Measurements from ENCODE around the gene VPS37C. TPM values are rescaled to one million over a fixed set of nuclear protein-coding genes. Genes with fewer than 3 reads are reported as not detected.

Gene VPS37C
- total and polyA plus RNA-seq, 2 of the 13 experiments (the other 11 are each of a cell fraction or from before 2014, with no cell fraction given) = 7.5 to 8.8 TPM

- TF ChIP-seq REST (IDR thresholded peaks at IDR 0.05; ENCODE audit: borderline replicate concordance in 1 of 2, low read depth in 1 of 2, low read length in 2 of 2) (no peak), ZBTB42 (CRISPR knock-in tag; IDR thresholded peaks at IDR 0.05) (no peak; the same call in 1 of the 2 replicates), SCMH1 (CRISPR knock-in tag; IDR thresholded peaks at IDR 0.05; ENCODE audit: borderline replicate concordance) (no peak), ZFP36 (IDR thresholded peaks at IDR 0.05; ENCODE audit: borderline replicate concordance, low read depth, low read length, partially characterized antibody) (no peak), DMTF1 (CRISPR knock-in tag; IDR thresholded peaks at IDR 0.05) (no peak), MTA3 (CRISPR knock-in tag; IDR thresholded peaks at IDR 0.05) (no peak), BRD4 (CRISPR knock-in tag; IDR thresholded peaks at IDR 0.05) (no peak), ZNF713 (CRISPR knock-in tag; IDR thresholded peaks at IDR 0.05) (no peak), ZNF101 (CRISPR knock-in tag; IDR thresholded peaks at IDR 0.05; ENCODE audit: borderline replicate concordance, low read depth) (no peak), RCOR2 (CRISPR knock-in tag; IDR thresholded peaks at IDR 0.05) (peak; percentile 71; the same call in 1 of the 2 replicates), KLF12 (CRISPR knock-in tag; IDR thresholded peaks at IDR 0.05; ENCODE audit: borderline replicate concordance) (no peak), THAP7 (CRISPR knock-in tag; IDR thresholded peaks at IDR 0.05) (no peak), NCOR1 (IDR thresholded peaks at IDR 0.05; ENCODE audit: borderline replicate concordance, low read length) (peak; percentile 12; the same call in 1 of the 2 replicates), SRSF9 (IDR thresholded peaks at IDR 0.05; ENCODE audit: borderline replicate concordance, insufficient read depth, low read depth, low read length, poor library complexity, severe bottlenecking) (no peak), MBNL3 (CRISPR knock-in tag; conservative IDR thresholded peaks at IDR 0.05) (peak; percentile 61; the same call in 1 of the 2 replicates), ZBTB26 (CRISPR knock-in tag; IDR thresholded peaks at IDR 0.05; ENCODE audit: borderline replicate concordance) (no peak)
- TF ChIP-seq, protein P1, sequence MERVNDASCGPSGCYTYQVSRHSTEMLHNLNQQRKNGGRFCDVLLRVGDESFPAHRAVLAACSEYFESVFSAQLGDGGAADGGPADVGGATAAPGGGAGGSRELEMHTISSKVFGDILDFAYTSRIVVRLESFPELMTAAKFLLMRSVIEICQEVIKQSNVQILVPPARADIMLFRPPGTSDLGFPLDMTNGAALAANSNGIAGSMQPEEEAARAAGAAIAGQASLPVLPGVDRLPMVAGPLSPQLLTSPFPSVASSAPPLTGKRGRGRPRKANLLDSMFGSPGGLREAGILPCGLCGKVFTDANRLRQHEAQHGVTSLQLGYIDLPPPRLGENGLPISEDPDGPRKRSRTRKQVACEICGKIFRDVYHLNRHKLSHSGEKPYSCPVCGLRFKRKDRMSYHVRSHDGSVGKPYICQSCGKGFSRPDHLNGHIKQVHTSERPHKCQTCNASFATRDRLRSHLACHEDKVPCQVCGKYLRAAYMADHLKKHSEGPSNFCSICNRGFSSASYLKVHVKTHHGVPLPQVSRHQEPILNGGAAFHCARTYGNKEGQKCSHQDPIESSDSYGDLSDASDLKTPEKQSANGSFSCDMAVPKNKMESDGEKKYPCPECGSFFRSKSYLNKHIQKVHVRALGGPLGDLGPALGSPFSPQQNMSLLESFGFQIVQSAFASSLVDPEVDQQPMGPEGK (CRISPR knock-in tag; IDR thresholded peaks at IDR 0.05) = no peak
- TF ChIP-seq, protein P2, sequence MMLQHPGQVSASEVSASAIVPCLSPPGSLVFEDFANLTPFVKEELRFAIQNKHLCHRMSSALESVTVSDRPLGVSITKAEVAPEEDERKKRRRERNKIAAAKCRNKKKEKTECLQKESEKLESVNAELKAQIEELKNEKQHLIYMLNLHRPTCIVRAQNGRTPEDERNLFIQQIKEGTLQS (CRISPR knock-in tag; IDR thresholded peaks at IDR 0.05) = no peak
These were observed 588 bp downstream of the VPS37C start (continued) for GRCh38 chr11:61160487-61161189.

Data from HepG2 (cell line).